Caco-2 (cell line): ENCODE results near the gene ARRDC5. TPM values are rescaled to one million over a fixed set of nuclear protein-coding genes. Genes with fewer than 3 reads are reported as not detected.
A peak's percentile ranks its signal among the peaks of the same experiment; 100 is the strongest.

Experiments used
- BruUV-seq: library from RNA; stranded (reverse); fragments of 400-500 nt; replicated peaks from 2 replicates; lab custom pipeline; 2021; lab: Mats Ljungman, UMichigan
- CTCF ChIA-PET: fragments of 300-600 bp; sonication (Branson Sonifier 250); formaldehyde crosslinking; loops from one replicate; lab custom pipeline; 2022; ENCODE audit warnings: antibody characterized with exemption; lab: Charles Lee
- POLR2A ChIA-PET: fragments of 300-600 bp; sonication (Branson Sonifier 250); formaldehyde crosslinking; loops from one replicate; lab custom pipeline; 2022; ENCODE audit warnings: antibody characterized with exemption; lab: Charles Lee
- DNase-seq, 2 experiments: peaks; one replicate each; pipeline versions ENCODE4 v3.0.0 to v3.0.0-alpha.2; 2020 to 2022
- H3K27me3 ChIP-seq: replicated peaks from 2 replicates; pipeline ENCODE4 v1.6.0; 2011; ENCODE audit warnings: low read length; ENCODE audit not compliant: control insufficient read depth, insufficient read depth
- H3K36me3 ChIP-seq: 2 replicates; pipeline ENCODE4 v1.5.1; 2011; ENCODE audit warnings: low read length; ENCODE audit not compliant: control insufficient read depth, insufficient read depth
- H3K4me1 ChIP-seq: fragments of 250-450 bp; sonication (Bioruptor Pico); 2 replicates; pipeline ENCODE4 v1.5.1; 2020; ENCODE audit warnings: mild to moderate bottlenecking
- H3K4me3 ChIP-seq: 2 replicates; pipeline ENCODE4 v1.5.1; 2011; ENCODE audit warnings: low read depth, mild to moderate bottlenecking, control low read depth, low read length
- H3K9me3 ChIP-seq: fragments of 250-450 bp; sonication (Bioruptor Pico); 2 replicates; pipeline ENCODE4 v1.5.1; 2020; ENCODE audit warnings: mild to moderate bottlenecking, moderate library complexity
- H3K27ac Mint-ChIP-seq: one replicate; pipeline ENCODE4 v1.8.0; 2022; ENCODE audit warnings: mixed read lengths; ENCODE audit not compliant: unreplicated experiment
- H3K27me3 Mint-ChIP-seq: one replicate; pipeline ENCODE4 v1.8.0; 2022; ENCODE audit warnings: mixed read lengths; ENCODE audit not compliant: insufficient read depth, unreplicated experiment
- H3K36me3 Mint-ChIP-seq: one replicate; pipeline ENCODE4 v1.8.0; 2022; ENCODE audit warnings: mild to moderate bottlenecking, mixed read lengths; ENCODE audit not compliant: insufficient read depth, unreplicated experiment
- H3K4me1 Mint-ChIP-seq: one replicate; pipeline ENCODE4 v1.8.0; 2022; ENCODE audit warnings: low read depth, mixed read lengths; ENCODE audit not compliant: unreplicated experiment
- H3K4me3 Mint-ChIP-seq: one replicate; pipeline ENCODE4 v1.8.0; 2022; ENCODE audit warnings: mild to moderate bottlenecking, moderate library complexity, mixed read lengths; ENCODE audit not compliant: unreplicated experiment
- H3K9me3 Mint-ChIP-seq: one replicate; pipeline ENCODE4 v1.8.0; 2022; ENCODE audit warnings: mixed read lengths; ENCODE audit not compliant: unreplicated experiment
- intact Hi-C: fragments of 100-400 bp; cut with micrococcal nuclease; formaldehyde crosslinking; loops from one replicate; pipeline ENCODE4 v1.10.0; 2022; ENCODE audit not compliant: unreplicated experiment
- total RNA-seq: library from RNA; stranded (reverse); gene quantifications from 2 replicates; pipeline ENCODE4 v1.2.3, GENCODE V29; 2022
- TF ChIP-seq, protein P1 (sequence below), 2 experiments: fragments of 200-600 bp in 1 of 2; IDR thresholded peaks; 1 replicate in 1 of 2; 2 replicates in 1 of 2; pipeline versions ENCODE4 v1.5.1 to v1.8.0; 2011 to 2022; ENCODE audit warnings: antibody characterized with exemption in 1 of 2, control low read depth in 1 of 2, inconsistent platforms in 1 of 2, low read depth in 1 of 2, low read length in 1 of 2, mild to moderate bottlenecking in 1 of 2, moderate library complexity in 1 of 2; ENCODE audit not compliant: insufficient read depth in 1 of 2, severe bottlenecking in 1 of 2, unreplicated experiment in 1 of 2

The ARRDC5 gene
- total RNA-seq, 1 experiment from 2014 or later, result not detected

GRCh38 chr19:4913996-4914735, 11.5 kb upstream of the ARRDC5 start:
- intact Hi-C loops, result no loop called here
- CTCF ChIA-PET, result no interaction called here
- POLR2A ChIA-PET, result interaction anchor here (0.7 kb wide), 1 partner anchor 103 kb away, joined by 4 read pairs; no protein-coding TSS in a partner anchor
- Histone ChIP-seq H3K9me3 (no peaks in the 10 kb centered on the region), H3K27me3 (no peaks in the 10 kb centered on the region; the same call in 1 of the 2 replicates), H3K4me1 (peaks cover 5% of the 10 kb centered on the region; the same call in 1 of the 2 replicates), H3K4me3 (no peak overlapping the region), H3K36me3 (no peaks in the 10 kb centered on the region)
- Mint-ChIP-seq H3K27me3 (no peaks in the 10 kb centered on the region), H3K4me1 (peaks cover 7% of the 10 kb centered on the region), H3K27ac (no peak overlapping the region), H3K36me3 (peaks cover 68% of the 10 kb centered on the region), H3K4me3 (no peak overlapping the region), H3K9me3 (no peaks in the 10 kb centered on the region)
- no TSS peak for BruUV-seq
- DNase-seq, result no peak
- TF ChIP-seq, protein P1, sequence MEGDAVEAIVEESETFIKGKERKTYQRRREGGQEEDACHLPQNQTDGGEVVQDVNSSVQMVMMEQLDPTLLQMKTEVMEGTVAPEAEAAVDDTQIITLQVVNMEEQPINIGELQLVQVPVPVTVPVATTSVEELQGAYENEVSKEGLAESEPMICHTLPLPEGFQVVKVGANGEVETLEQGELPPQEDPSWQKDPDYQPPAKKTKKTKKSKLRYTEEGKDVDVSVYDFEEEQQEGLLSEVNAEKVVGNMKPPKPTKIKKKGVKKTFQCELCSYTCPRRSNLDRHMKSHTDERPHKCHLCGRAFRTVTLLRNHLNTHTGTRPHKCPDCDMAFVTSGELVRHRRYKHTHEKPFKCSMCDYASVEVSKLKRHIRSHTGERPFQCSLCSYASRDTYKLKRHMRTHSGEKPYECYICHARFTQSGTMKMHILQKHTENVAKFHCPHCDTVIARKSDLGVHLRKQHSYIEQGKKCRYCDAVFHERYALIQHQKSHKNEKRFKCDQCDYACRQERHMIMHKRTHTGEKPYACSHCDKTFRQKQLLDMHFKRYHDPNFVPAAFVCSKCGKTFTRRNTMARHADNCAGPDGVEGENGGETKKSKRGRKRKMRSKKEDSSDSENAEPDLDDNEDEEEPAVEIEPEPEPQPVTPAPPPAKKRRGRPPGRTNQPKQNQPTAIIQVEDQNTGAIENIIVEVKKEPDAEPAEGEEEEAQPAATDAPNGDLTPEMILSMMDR (IDR thresholded peaks at IDR 0.05; ENCODE audit: insufficient read depth in 1 of 2, low read depth in 1 of 2, low read length in 1 of 2, severe bottlenecking in 1 of 2, unreplicated experiment in 1 of 2), result no peak

- peak in 1 of 2 experiments; percentile 29 for DNase-seq
- no TSS peak for BruUV-seq
- H3K4me1 Mint-ChIP-seq, result peaks cover 20% of the 10 kb centered on the region
- intact Hi-C loops, result no loop called here
- H3K9me3 Mint-ChIP-seq, result no peaks in the 10 kb centered on the region
- H3K27me3 Mint-ChIP-seq, result no peaks in the 10 kb centered on the region
- Histone ChIP-seq H3K27me3 (no peaks in the 10 kb centered on the region; the same call in 1 of the 2 replicates), H3K36me3 (no peaks in the 10 kb centered on the region), H3K4me3 (no peak overlapping the region), H3K4me1 (peaks cover 20% of the 10 kb centered on the region), H3K9me3 (no peaks in the 10 kb centered on the region)
- TF ChIP-seq, protein P1 (IDR thresholded peaks at IDR 0.05; ENCODE audit: insufficient read depth in 1 of 2, low read depth in 1 of 2, low read length in 1 of 2, severe bottlenecking in 1 of 2, unreplicated experiment in 1 of 2), result peak in 1 of 2 experiments; percentile 28
- ChIA-PET POLR2A (interaction anchor here (0.6 kb wide), 2 partner anchors 95 to 268 kb away, joined by 3 to 7 read pairs; no protein-coding TSS in a partner anchor), CTCF (interaction anchor here (1.9 kb wide), 1 partner anchor 102 kb away, joined by 8 read pairs; no protein-coding TSS in a partner anchor)
- H3K36me3 Mint-ChIP-seq, result peaks cover 52% of the 10 kb centered on the region
- no peak overlapping the region for H3K27ac Mint-ChIP-seq
- no peak overlapping the region for H3K4me3 Mint-ChIP-seq
These were observed 9.3 kb upstream of the ARRDC5 start for GRCh38 chr19:4911786-4912672.

DNA sequence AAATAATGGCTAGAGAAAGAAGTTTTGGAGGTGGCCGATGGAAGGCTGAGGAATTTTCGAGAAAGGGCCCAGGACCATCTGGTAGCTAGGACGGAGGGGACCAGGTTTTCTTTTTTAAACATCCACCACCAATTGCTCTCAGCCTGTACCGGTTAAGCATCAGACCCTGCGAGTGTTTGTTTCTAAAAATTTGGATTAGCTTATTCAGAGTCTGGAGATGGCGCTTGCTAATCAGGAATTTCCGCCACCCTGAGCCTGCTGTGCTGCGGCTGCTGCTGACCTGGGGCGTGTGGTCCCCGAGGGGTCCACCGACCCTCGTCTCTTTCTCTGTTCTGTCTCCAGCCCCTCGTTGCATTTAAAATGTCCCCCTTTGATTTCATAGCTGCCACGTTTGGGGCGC, 8.6 kb upstream of the ARRDC5 start:
- Histone ChIP-seq H3K36me3 (no peaks in the 10 kb centered on the region), H3K4me3 (no peak overlapping the region), H3K4me1 (peaks cover 20% of the 10 kb centered on the region), H3K27me3 (no peaks in the 10 kb centered on the region), H3K9me3 (no peaks in the 10 kb centered on the region)
- TF ChIP-seq, protein P1 (IDR thresholded peaks at IDR 0.05; ENCODE audit: insufficient read depth in 1 of 2, low read depth in 1 of 2, low read length in 1 of 2, severe bottlenecking in 1 of 2, unreplicated experiment in 1 of 2), result no peak
- DNase-seq, result no peak
- BruUV-seq, result TSS peak; percentile 27
- ChIA-PET POLR2A (no interaction called here), CTCF (interaction anchor here (1.9 kb wide), 1 partner anchor 102 kb away, joined by 8 read pairs; no protein-coding TSS in a partner anchor)
- intact Hi-C loops, result no loop called here
- Mint-ChIP-seq H3K9me3 (no peaks in the 10 kb centered on the region), H3K36me3 (peaks cover 45% of the 10 kb centered on the region), H3K4me3 (no peak overlapping the region), H3K4me1 (peaks cover 20% of the 10 kb centered on the region), H3K27ac (no peak overlapping the region), H3K27me3 (no peaks in the 10 kb centered on the region)
